DND-41 (cell line): Measurements from ENCODE around the gene BNIPL.

Experiments
- ATAC-seq: fragments of 200-7000 bp; cut with Tn5 transposase; 3 replicates; pipeline ENCODE4 v1.9.1; 2021; ENCODE audit warnings: low read depth; ENCODE audit not compliant: insufficient read depth
- DNase-seq: peaks from one replicate; pipeline ENCODE4 v3.0.0-alpha.2; 2020
- H2AFZ ChIP-seq: 2 replicates; pipeline ENCODE4 v1.6.0; 2012; ENCODE audit warnings: low read depth, low read length
- H3K27ac ChIP-seq: 2 replicates; pipeline ENCODE4 v1.5.1; 2012; ENCODE audit warnings: low read length, inconsistent platforms
- H3K27me3 ChIP-seq: fragments of 200-600 bp; sonication (generic); 2 replicates; pipeline ENCODE4 v1.6.0; 2012; ENCODE audit warnings: low read length, mild to moderate bottlenecking, inconsistent platforms; ENCODE audit not compliant: insufficient read depth, poor library complexity
- H3K36me3 ChIP-seq: 2 replicates; pipeline ENCODE4 v1.5.1; 2012; ENCODE audit warnings: low read length, inconsistent platforms; ENCODE audit not compliant: insufficient read depth
- H3K4me1 ChIP-seq: 2 replicates; pipeline ENCODE4 v1.5.1; 2012; ENCODE audit warnings: mild to moderate bottlenecking, low read length; ENCODE audit not compliant: insufficient read depth
- H3K4me2 ChIP-seq: 2 replicates; pipeline ENCODE4 v1.6.0; 2012; ENCODE audit warnings: mild to moderate bottlenecking, moderate library complexity, low read length, inconsistent platforms; ENCODE audit not compliant: insufficient read depth
- H3K4me3 ChIP-seq, 2 experiments: fragments of 200-600 bp in 1 of 2; shearing (Covaris generic) in 1 of 2; 2 replicates each; pipeline ENCODE4 v1.5.1; 2012 to 2016; ENCODE audit warnings: inconsistent platforms in 2 of 2, low read length in 2 of 2, mild to moderate bottlenecking in 2 of 2, low read depth in 1 of 2, moderate library complexity in 1 of 2
- H3K79me2 ChIP-seq: 2 replicates; pipeline ENCODE4 v1.6.0; 2012; ENCODE audit warnings: low read length, inconsistent platforms; ENCODE audit not compliant: insufficient read depth
- H3K9ac ChIP-seq: 2 replicates; pipeline ENCODE4 v1.6.0; 2012; ENCODE audit warnings: low read depth, mild to moderate bottlenecking, inconsistent platforms, low read length, moderate library complexity
- H3K9me3 ChIP-seq: 2 replicates; pipeline ENCODE4 v1.5.1; 2012; ENCODE audit warnings: low read length, moderate library complexity, mild to moderate bottlenecking, inconsistent platforms; ENCODE audit not compliant: insufficient read depth, severe bottlenecking
- H4K20me1 ChIP-seq: 2 replicates; pipeline ENCODE4 v1.6.0; 2012; ENCODE audit warnings: low read length; ENCODE audit not compliant: insufficient read depth
- EZH2 ChIP-seq: IDR thresholded peaks from 3 replicates; pipeline ENCODE4 v1.6.1; 2012; ENCODE audit warnings: borderline replicate concordance, low read depth, mild to moderate bottlenecking, moderate library complexity, low read length, inconsistent platforms; ENCODE audit not compliant: severe bottlenecking
- TF ChIP-seq, protein P1 (sequence below): IDR thresholded peaks from 2 replicates; pipeline ENCODE4 v1.5.1; 2012; ENCODE audit warnings: borderline replicate concordance, low read length, moderate library complexity, mild to moderate bottlenecking; ENCODE audit not compliant: poor library complexity, severe bottlenecking; ENCODE audit errors: extremely low read depth

BNIPL gene

DNA sequence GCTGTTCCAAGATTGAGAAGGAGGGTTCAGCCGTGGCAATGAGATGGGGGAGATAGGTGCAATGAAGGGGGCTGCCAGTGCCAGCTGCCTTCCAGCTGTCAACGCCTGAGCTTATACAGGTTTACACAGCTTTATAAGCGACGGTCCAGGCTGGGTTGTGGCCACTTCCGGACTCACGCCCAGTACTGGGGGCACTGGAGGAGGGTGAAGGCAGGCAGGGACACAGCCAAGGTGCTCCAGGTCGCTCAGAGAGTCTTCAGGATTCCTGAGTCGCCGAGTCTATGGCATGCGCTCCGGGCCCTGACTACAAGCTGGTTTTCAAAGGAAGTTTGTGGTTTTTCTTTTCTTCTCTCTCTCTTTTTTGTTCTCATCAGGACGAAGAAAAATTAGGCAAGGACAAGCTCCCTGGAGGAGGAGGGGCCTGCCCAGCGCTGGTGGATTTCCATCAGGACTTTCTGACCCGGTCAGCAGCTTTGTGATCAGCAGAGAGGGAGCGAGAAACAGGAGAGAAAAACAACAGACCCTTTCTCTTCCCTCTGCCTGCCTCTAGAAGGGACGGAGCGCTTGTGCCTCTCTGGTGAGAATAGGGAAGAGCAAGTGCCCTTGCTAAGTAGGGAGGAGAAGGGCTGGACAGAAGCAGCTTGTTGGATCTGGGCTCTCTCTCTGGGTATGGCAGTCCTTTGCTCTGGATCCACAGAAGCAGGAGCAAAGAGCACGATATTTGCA lies 29.9 kb upstream of the BNIPL start, which contains the start of gene MINDY1:
Gene MINDY1, minus strand, starts transcription at position 576 of the 726 bp plus-strand sequence. CDS start 4,285 bp downstream, outside the sequence.
- ATAC-seq: peak; percentile 69

DNA sequence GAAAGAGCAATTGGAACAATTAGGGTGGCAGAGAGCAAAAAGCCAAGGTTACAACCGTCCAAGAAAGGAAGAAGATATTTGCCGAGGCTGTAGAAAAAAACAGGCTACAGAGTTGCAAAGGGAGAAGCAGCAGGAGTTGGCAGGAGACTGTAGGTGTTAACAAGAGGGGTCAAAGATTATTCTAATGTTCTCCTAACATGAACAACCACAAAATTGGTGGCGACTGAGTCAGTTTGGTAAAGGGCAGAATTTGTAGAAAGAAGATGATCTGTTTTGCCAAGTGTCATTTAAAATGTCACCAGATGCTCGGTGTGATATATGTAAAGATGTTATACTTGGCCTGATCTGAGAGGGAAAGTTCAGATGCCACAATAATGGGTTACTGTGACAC lies 28.5 kb upstream of the BNIPL start:
- Histone ChIP-seq H3K36me3 (peaks cover 3% of the 10 kb centered on the region; the same call in 1 of the 2 replicates), H3K9ac (peak overlapping the region; percentile 70), H4K20me1 (no peaks in the 10 kb centered on the region), H3K79me2 (peaks cover 35% of the 10 kb centered on the region), H3K4me1 (peaks cover 74% of the 10 kb centered on the region), H3K27ac (peak overlapping the region; percentile 78), H3K9me3 (no peaks in the 10 kb centered on the region), H3K27me3 (no peaks in the 10 kb centered on the region), H3K4me2 (peak overlapping the region; percentile 67), H2AFZ (peak overlapping the region; percentile 75), H3K4me3 (peak overlapping the region; percentile 40 to 73; a peak in 3 of 4 replicates)
- DNase-seq (no peak), ATAC-seq (no peak)
- TF ChIP-seq, protein P1, sequence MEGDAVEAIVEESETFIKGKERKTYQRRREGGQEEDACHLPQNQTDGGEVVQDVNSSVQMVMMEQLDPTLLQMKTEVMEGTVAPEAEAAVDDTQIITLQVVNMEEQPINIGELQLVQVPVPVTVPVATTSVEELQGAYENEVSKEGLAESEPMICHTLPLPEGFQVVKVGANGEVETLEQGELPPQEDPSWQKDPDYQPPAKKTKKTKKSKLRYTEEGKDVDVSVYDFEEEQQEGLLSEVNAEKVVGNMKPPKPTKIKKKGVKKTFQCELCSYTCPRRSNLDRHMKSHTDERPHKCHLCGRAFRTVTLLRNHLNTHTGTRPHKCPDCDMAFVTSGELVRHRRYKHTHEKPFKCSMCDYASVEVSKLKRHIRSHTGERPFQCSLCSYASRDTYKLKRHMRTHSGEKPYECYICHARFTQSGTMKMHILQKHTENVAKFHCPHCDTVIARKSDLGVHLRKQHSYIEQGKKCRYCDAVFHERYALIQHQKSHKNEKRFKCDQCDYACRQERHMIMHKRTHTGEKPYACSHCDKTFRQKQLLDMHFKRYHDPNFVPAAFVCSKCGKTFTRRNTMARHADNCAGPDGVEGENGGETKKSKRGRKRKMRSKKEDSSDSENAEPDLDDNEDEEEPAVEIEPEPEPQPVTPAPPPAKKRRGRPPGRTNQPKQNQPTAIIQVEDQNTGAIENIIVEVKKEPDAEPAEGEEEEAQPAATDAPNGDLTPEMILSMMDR: no peak
- TF ChIP-seq EZH2: no peak

More for the DNA sequence above, 29.9 kb upstream of the BNIPL start, which contains the start of gene MINDY1:
- Histone ChIP-seq H2AFZ (peak within 1 kb of the TSS; percentile 87), H3K79me2 (peaks cover 29% of the 10 kb centered on the region), H3K4me1 (peaks cover 80% of the 10 kb centered on the region), H3K9me3 (no peaks in the 10 kb centered on the region), H3K27ac (peak within 1 kb of the TSS; percentile 84), H3K4me3 (peak within 1 kb of the TSS; percentile 3 to 73; a peak in 3 of 4 replicates), H3K36me3 (peaks cover 3% of the 10 kb centered on the region; the same call in 1 of the 2 replicates), H3K27me3 (no peaks in the 10 kb centered on the region), H4K20me1 (no peaks in the 10 kb centered on the region), H3K4me2 (peak within 1 kb of the TSS; percentile 88), H3K9ac (peak within 1 kb of the TSS; percentile 70)
- TF ChIP-seq EZH2: no peak
- TF ChIP-seq, protein P1: peak; percentile 67
- DNase-seq: peak; percentile 62

DNA sequence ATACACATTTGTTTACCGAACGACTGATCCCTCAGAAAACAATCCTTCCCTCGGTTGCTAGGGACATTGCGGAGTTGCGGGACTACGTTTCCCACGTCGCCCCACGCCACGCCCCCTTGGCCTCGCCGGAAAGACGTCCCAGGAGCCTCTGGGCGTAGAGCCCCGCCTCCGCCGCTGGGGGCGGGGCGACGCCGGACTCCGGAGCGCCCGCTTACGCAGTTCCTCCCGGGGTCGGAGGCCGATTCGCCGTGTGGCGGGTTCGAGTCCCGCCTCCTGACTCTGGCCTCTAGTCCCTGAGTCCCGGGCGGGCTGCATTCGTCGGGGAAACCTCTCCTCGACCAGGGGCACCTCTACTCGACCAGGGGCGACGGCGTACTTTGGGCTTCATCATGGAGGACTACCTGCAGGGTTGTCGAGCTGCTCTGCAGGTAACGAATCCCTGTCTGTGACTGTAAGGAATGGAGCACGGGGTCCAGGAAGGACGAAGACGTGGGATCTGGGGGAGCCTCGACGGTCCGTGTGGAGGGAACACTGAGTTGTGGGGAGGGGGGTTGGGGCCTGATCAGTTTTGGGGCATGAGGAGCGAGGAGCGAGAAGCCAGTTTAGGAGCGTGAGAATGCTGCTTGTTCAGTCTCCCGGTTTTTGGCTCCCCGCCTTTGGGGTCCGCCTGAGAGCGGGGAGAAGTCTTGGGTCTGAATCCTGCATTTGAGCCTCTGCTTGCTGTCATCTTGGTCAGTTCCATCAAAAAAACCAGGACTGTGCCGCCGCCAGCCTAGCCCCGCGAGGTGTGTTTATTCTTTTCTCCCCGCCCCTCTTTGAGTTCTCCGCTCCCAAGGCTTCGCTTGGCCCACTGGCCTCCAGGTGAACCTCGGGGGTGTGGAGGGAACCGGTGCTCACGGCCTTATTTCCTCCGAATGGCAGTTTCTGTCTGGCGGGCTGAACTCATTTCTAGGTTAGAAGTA lies 27.9 kb upstream of the BNIPL start, which contains the start of gene PRUNE1:
Gene PRUNE1, plus strand, starts transcription at position 206 of the 962 bp plus-strand sequence. Its CDS starts 184 bp downstream, at position 390.
- Histone ChIP-seq H3K4me1 (peaks cover 67% of the 10 kb centered on the region), H3K36me3 (peaks cover 8% of the 10 kb centered on the region; the same call in 1 of the 2 replicates), H3K4me2 (peak within 1 kb of the TSS; percentile 67), H2AFZ (peak within 1 kb of the TSS; percentile 89), H3K79me2 (peaks cover 40% of the 10 kb centered on the region), H3K4me3 (peak within 1 kb of the TSS; percentile 40 to 73), H4K20me1 (no peaks in the 10 kb centered on the region), H3K9ac (peak within 1 kb of the TSS; percentile 70), H3K27ac (peak within 1 kb of the TSS; percentile 83), H3K27me3 (no peaks in the 10 kb centered on the region), H3K9me3 (no peaks in the 10 kb centered on the region)
- DNase-seq: peak; percentile 95
- ATAC-seq: peak; percentile 83
- no peak for TF ChIP-seq EZH2
- TF ChIP-seq, protein P1: no peak
